ENCODE data around the gene RBCK1.
"Not testable (repeated sequence)": the region's sequence is repeated elsewhere in the genome, so short reads cannot be mapped to it uniquely, and the experiment has no call there.

Gene RBCK1

GRCh38 chr20:407953-408842 is at the start of gene RBCK1:
Gene RBCK1, plus strand, starts transcription at chr20:408299. Its CDS starts 459 bp downstream, at chr20:408758.
- peak; percentile 98 for DNase-seq (ENCODE audit: low spot score)

- DNase-seq (ENCODE audit: low spot score) = no peak
These were observed 49.1 kb upstream of the RBCK1 start for GRCh38 chr20:358891-359555.

- DNase-seq (ENCODE audit: low spot score) = no peak
These were observed 46.5 kb upstream of the RBCK1 start for GRCh38 chr20:361561-361960.

- DNase-seq (ENCODE audit: low spot score) = peak; percentile 82
These were observed 45.5 kb upstream of the RBCK1 start for GRCh38 chr20:362271-363254.

GRCh38 chr20:363319-364078 is 44.6 kb upstream of the RBCK1 start:
- DNase-seq (ENCODE audit: low spot score) = no peak

GRCh38 chr20:364905-365794 is 42.9 kb upstream of the RBCK1 start:
- no peak for DNase-seq (ENCODE audit: low spot score)

- no peak for DNase-seq (ENCODE audit: low spot score)
These were observed 41.9 kb upstream of the RBCK1 start for GRCh38 chr20:366041-366718.

GRCh38 chr20:366719-367485 is 41.2 kb upstream of the RBCK1 start:
- DNase-seq (ENCODE audit: low spot score) = no peak

- DNase-seq (ENCODE audit: low spot score) = no peak
These were observed 40.6 kb upstream of the RBCK1 start for GRCh38 chr20:367486-367887.

- DNase-seq (ENCODE audit: low spot score) = no peak
These were observed 39.2 kb upstream of the RBCK1 start for GRCh38 chr20:368915-369314.

GRCh38 chr20:370151-370600 is 37.9 kb upstream of the RBCK1 start:
- no peak for DNase-seq (ENCODE audit: low spot score)

GRCh38 chr20:370977-371754 is 36.9 kb upstream of the RBCK1 start:
- DNase-seq (ENCODE audit: low spot score) = no peak

- DNase-seq (ENCODE audit: low spot score) = peak; percentile 85
These were observed 36.1 kb upstream of the RBCK1 start for GRCh38 chr20:371755-372542.

- not testable (repeated sequence) for DNase-seq (ENCODE audit: low spot score)
These were observed 35.5 kb upstream of the RBCK1 start for GRCh38 chr20:372543-373082.

GRCh38 chr20:373171-373890 is 34.8 kb upstream of the RBCK1 start:
- DNase-seq (ENCODE audit: low spot score) = peak; percentile 53

GRCh38 chr20:375265-375889 is 32.7 kb upstream of the RBCK1 start:
- no peak for DNase-seq (ENCODE audit: low spot score)
